NCI-H128 (cell line): Measurements from ENCODE around the gene POLE.

Experiments used
- DNase-seq: peaks from one replicate; lab custom pipeline; 2025; ENCODE audit not compliant: unreplicated experiment; lab: John Stamatoyannopoulos, UW

Gene POLE

GRCh38 chr12:132687211-132688164, at the start of gene POLE, which contains the start of gene PXMP2:
Gene POLE, minus strand, starts transcription at chr12:132687342. Its CDS starts 27 bp downstream, at chr12:132687315.
Gene PXMP2, plus strand, starts transcription at chr12:132687587. Its CDS starts 84 bp downstream, at chr12:132687671.
- peak; percentile 88 for DNase-seq

- DNase-seq: no peak
Observed at GRCh38 chr12:132736913-132737312, 49.8 kb upstream of the POLE start.

DNA sequence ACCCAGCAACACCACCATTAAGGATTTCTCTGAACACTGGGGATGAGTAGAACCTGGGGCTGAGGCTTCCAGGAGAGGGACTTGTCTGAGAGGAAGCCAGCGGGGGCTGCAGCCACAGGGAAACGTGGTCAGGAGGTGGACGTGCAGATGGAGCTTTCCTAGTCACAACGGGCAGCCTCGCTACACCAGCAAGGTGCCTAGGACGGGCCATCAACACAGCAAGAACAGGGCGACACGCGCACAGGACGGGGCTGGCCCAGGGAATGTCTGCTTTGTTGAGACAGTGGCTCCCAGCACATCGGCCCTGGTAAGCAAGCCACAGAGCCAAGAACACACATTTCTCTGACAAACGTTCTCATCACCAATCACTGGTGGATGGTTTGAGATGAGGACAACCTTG, 49.2 kb upstream of the POLE start:
- DNase-seq: no peak

DNA sequence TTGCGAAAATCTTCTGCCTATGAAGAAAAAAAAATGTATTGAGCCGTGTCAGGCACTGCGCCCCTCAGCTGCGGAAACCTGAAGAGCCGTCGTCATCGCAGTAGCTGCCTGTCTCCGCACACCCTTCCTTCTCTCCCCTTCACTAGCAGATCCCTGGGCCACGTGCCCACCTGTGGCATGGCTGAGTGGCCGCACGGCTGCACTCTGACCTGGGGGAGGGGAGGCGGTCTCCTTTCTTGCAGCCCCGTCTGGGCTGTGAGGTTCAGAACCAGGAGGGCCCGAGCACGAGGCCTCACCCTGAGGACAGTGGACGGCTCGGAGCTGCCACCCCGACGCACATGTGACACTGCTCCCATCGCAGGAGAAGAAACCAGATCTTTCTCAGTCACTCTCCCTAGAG, 48.4 kb upstream of the POLE start:
- no peak for DNase-seq

- DNase-seq: no peak
Observed at GRCh38 chr12:132734206-132734605, 47.1 kb upstream of the POLE start.

GRCh38 chr12:132731574-132731973, 44.4 kb upstream of the POLE start:
- DNase-seq: no peak

- no peak for DNase-seq
Observed at GRCh38 chr12:132730353-132730752, 43.2 kb upstream of the POLE start.

GRCh38 chr12:132729541-132730320, 42.6 kb upstream of the POLE start:
- no peak for DNase-seq

DNA sequence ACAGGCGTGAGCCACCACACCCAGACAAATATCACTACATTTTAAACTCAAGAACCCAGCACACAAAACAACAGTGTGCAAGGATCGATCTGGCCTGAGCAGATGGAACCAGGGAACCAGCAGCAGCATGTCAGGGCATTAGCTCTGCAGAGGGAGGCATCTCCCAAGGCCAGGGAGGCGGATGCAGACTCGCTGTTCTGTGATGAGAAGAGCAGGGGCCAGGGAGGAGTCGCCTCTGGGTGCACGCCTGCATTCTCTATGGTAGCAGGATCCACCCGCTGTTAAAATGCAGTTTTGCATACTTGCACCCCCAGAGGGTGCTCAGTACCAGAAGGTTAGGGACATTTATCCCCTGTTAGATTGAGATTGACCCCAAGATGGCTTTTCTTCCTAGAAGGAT, 41.4 kb upstream of the POLE start:
- DNase-seq: no peak

DNA sequence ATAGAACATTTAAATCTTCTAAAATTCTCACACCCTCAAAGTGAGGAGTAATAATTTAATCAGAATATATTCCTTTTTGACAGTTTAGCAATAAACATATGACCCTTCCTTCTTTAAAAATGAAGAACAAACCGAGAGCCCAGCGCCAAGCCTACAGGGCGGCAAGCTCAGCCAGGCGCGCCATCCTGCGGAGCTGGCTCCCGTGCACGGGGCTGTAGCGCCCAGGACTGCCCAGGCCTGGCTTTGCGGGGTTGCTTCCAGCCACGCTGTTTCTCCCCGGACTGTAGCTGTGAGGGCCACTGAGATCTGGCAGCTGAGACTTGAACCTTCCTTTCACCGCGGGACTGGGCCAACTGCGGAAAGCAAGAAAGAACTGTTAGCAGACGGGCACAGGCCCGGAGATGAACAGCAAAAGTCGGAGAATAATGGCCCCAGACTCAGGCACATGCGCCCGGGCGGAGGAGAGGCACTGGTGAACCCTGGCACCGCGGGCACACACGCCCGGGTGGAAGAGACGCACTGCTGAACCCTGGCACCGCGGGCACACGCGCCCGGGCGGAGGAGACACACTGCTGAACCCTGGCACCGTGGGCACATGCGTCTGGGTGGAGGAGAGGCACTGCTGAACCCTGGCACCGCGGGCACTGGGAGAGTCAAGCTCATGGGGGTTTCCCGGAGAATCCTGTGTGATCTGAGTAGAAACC, 40.1 kb upstream of the POLE start:
- no peak for DNase-seq

DNA sequence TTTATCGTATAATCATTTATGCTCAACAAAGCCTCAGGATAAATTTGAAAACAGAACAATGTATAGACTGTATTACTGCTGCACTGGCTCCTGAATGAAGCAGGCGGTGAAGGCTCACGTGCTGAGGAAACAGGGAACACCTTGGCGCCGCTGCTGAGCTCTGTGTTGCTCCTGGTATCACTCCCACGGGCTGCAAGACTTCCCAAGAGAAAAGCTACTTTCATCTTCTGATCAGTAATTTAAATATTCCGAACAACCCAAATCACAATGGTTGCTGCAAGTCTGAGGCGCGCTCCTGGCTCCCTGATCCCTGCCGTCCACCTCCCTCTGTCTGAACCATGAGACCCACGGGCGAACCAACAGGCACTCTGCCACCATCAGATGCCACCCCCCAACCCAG, 39.2 kb upstream of the POLE start:
- no peak for DNase-seq

DNA sequence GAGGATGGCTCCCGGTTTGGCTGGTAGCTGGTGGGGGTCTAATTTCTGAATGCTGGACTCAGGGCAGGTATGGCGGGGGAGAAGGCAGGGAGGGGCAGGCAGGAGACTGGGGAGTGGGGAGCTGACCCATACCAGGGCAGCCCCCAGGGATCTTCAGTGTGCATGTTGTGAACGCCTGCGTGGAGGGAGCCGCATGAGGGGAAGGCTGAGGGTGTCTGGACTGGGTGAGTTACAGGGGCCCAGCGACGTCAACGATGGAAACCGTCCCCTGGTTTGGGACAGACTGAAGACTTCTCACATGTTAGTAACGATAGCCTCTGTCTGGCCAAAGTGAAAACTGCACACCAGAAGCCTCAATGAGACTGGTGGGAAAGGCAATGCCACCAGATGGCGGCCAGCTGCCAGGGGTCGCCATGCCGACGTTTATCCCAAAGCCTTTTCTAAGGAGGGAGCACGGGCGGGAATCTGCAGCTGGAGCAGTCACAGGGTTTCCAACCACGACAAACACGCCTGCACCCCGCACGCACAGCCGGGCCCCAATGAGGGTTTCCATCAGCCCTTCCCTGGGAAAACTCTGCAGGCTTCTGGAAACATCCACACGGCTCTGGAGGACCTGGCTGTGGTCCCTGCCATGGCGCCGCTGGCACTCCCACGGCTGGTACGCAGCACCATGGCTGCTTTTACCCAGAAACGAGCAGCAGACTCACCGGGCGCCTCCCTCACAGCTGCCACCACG, 37.5 kb upstream of the POLE start:
- DNase-seq: no peak

DNA sequence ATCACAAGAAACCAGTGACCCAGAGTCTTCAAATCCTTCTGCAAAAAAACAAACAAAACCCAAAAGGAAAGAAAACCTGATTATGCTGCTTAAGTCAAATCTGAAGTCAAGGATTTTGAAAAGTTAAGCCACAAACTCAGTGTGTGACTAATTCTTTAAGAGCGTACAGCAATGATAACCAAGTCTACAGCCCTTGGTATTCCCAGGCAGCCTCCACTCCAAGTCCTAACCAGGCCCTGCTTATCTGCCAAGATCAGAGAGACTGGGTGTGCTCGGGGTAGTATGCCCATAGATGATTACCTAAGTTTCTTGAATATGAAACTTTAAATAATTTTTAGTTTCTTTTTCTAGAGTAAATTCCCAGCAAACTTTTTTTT, 36.6 kb upstream of the POLE start:
- no peak for DNase-seq

DNA sequence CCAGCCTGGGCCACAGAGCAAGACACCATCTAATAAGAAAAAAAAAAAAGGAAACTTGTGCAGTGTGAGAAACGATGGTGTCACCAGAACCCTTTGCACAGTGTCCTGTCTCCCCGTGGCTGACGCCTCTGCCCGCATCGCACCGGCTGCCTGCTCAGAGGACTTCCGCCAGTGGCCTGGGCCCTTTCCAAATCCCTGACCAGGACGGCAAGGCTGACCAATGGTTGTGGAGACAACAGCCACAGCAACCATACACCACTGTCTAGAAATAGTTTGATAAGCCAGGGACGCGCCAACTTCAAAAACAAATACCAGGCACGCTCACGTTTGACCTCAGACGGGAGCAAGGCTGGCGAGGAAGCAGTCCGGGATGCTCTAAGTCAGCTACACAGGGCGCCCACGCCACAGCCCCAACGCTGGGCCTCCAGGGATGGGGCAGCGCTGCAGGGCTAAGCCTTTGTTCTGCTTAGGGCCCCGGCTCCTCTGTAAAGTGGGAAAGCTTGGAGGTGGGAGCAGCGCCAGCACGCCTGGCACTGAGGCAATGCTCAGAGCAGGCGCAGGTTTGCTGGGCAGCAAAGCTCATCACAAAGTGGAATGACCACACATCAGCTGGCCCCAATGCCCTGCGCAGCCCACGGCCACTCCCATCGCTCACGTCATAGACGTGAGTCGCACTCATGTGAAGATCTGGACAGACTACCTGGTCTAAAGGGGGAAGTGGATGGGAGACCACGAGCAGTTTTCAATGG, 36.0 kb upstream of the POLE start:
- no peak for DNase-seq

GRCh38 chr12:132720606-132721345, 33.6 kb upstream of the POLE start:
- DNase-seq: no peak

DNA sequence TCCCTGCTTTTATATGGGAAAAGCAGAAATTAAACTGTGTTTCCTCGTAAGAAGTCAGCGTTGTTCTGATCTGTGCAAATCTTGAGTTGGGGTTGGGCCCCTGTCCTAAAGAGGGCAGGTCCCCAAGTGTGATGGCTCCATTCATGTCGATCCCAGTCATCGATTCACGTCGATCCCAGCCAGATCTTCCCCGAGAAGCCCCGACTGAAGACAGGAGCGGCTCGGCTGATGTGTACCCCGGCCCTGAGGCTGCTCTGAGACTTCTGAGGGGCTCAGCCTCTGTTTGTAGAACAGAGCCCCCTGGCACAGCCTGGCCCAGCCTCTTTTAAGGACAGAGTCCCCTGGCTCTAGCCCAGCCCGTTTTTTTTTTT, 32.8 kb upstream of the POLE start:
- DNase-seq: no peak

DNA sequence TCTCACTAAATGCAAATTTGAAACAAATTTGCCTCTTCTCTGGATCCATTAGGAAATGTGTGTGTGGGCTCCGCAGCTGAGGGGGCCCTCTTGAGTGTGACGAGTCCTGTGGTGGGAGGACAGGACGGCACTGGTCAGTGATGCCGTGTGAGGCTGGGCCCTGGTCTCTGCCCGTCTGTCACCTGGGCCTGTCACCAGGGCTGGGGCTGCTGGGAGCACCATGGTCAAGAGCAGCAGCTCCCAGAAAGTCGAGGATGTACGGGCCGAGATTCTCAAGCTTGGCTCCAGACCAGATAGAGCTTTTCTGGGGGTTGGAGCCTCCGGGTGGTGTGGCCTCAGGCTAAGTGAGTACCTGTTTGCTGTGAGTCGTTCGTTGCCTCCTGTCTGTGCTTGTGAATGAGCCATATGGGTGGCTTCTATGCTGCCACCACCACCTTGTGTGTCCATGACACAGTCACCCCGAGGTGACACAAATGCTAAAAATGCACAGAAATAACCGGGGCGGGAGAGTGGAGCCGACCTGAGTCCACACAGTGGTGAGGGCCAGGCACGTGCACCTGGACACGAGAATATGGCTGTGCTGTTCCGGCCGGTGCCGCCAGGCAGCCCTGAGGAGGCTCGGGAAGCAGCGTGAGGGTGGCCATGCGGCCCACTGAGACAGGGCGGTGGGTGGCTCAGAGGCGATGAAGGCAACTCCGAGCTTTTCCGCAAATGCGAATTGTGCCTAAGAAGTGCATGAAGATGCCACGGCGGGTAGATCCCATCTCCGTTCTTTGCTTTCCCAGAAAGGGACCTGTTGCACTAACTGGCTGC, 32.2 kb upstream of the POLE start:
- no peak for DNase-seq

GRCh38 chr12:132718644-132719043, 31.5 kb upstream of the POLE start:
- no peak for DNase-seq
